Neural crest cell (in vitro differentiated cells): ENCODE results near the gene HDAC4. TPM values are rescaled to one million over a fixed set of nuclear protein-coding genes. Genes with fewer than 3 reads are reported as not detected.

ENCODE experiments used
- DNase-seq: peaks from one replicate; pipeline ENCODE4 v3.0.0; 2021; ENCODE audit warnings: low read depth, mixed read lengths, low spot score
- H3K27ac Mint-ChIP-seq: one replicate; pipeline ENCODE4 v1.8.0; 2021; ENCODE audit warnings: mild to moderate bottlenecking, mixed read lengths; ENCODE audit not compliant: unreplicated experiment
- H3K27me3 Mint-ChIP-seq: 2 replicates; pipeline ENCODE4 v1.8.0; 2021; ENCODE audit warnings: low read depth, mild to moderate bottlenecking, mixed read lengths
- H3K36me3 Mint-ChIP-seq: 2 replicates; pipeline ENCODE4 v1.8.0; 2021; ENCODE audit warnings: low read depth, mild to moderate bottlenecking, mixed read lengths
- H3K4me1 Mint-ChIP-seq: 2 replicates; pipeline ENCODE4 v1.8.0; 2021; ENCODE audit warnings: mixed read lengths
- H3K4me3 Mint-ChIP-seq: one replicate; pipeline ENCODE4 v1.8.0; 2021; ENCODE audit warnings: mild to moderate bottlenecking, mixed read lengths
- H3K9me3 Mint-ChIP-seq: 2 replicates; pipeline ENCODE4 v1.8.0; 2021; ENCODE audit warnings: mixed read lengths
- CTCF ChIP-seq: fragments of 200-600 bp; sonication (generic); conservative IDR thresholded peaks from 2 replicates; pipeline ENCODE4 v1.5.0; 2021; ENCODE audit warnings: antibody characterized with exemption, mild to moderate bottlenecking
- total RNA-seq: library from RNA; stranded (reverse); gene quantifications from 2 replicates; pipeline ENCODE4 v1.2.1, GENCODE V29; 2021

The HDAC4 gene
- total RNA-seq, 1 donor from 2014 or later, result 52.1 TPM

GRCh38 chr2:239262484-239263230 lies 138.2 kb downstream of the HDAC4 start:
- H3K36me3 Mint-ChIP-seq, result peaks cover 8% of the 10 kb centered on the region
- no peaks in the 10 kb centered on the region for H3K27me3 Mint-ChIP-seq
- H3K27ac Mint-ChIP-seq, result peak overlapping the region; percentile 71
- no peak for DNase-seq
- H3K4me1 Mint-ChIP-seq, result peaks cover 68% of the 10 kb centered on the region
- H3K4me3 Mint-ChIP-seq, result no peak overlapping the region
- TF ChIP-seq CTCF, result no peak
- H3K9me3 Mint-ChIP-seq, result peaks cover 4% of the 10 kb centered on the region

GRCh38 chr2:239261796-239262483 lies 138.9 kb downstream of the HDAC4 start:
- Mint-ChIP-seq H3K4me1 (peaks cover 68% of the 10 kb centered on the region), H3K9me3 (peaks cover 4% of the 10 kb centered on the region), H3K27me3 (no peaks in the 10 kb centered on the region), H3K27ac (no peak overlapping the region), H3K36me3 (peaks cover 11% of the 10 kb centered on the region), H3K4me3 (peak overlapping the region; percentile 18)
- no peak for DNase-seq
- no peak for TF ChIP-seq CTCF

- TF ChIP-seq CTCF, result no peak
- Mint-ChIP-seq H3K9me3 (peaks cover 4% of the 10 kb centered on the region), H3K27me3 (no peaks in the 10 kb centered on the region), H3K36me3 (peaks cover 11% of the 10 kb centered on the region), H3K4me1 (peaks cover 68% of the 10 kb centered on the region), H3K27ac (no peak overlapping the region), H3K4me3 (no peak overlapping the region)
- DNase-seq, result no peak
Measured at GRCh38 chr2:239261356-239261755, 139.5 kb downstream of the HDAC4 start.

- DNase-seq, result no peak
- Mint-ChIP-seq H3K4me1 (peaks cover 74% of the 10 kb centered on the region), H3K27ac (no peak overlapping the region)
Measured at GRCh38 chr2:239260546-239261327, 140.1 kb downstream of the HDAC4 start.

More at GRCh38 chr2:239260546-239261327, 140.1 kb downstream of the HDAC4 start:
- Mint-ChIP-seq H3K4me3 (no peak overlapping the region), H3K36me3 (peaks cover 11% of the 10 kb centered on the region), H3K9me3 (peaks cover 4% of the 10 kb centered on the region), H3K27me3 (no peaks in the 10 kb centered on the region)
- TF ChIP-seq CTCF, result no peak
